Transverse colon (tissue), 4 donors: ENCODE results near the gene AGO3. TPM values are rescaled to one million over a fixed set of nuclear protein-coding genes. Genes with fewer than 3 reads are reported as not detected.

Experiments used
- total RNA-seq, 4 donors: library from RNA; depleted of rRNA; stranded (reverse); fragments of >200 nt; gene quantifications; one replicate each; pipeline ENCODE4 v1.1.0, GENCODE V29; 2016

Gene AGO3
- total RNA-seq, 4 donors from 2014 or later: 11.3 to 357 (median 14.1) TPM

Other genes starting within 250 kb of the AGO3 start
- 1 to 10 TPM; 2.8 to 6.7 (median 4.7) TPM for gene C1orf216, start 212.2 kb upstream of the AGO3 start, total RNA-seq
- under 1 TPM in 2 of 4 donors, not detected in 2; 0.79 to 0.82 TPM for gene CLSPN, start 161.1 kb upstream of the AGO3 start, total RNA-seq
- 10 to 100 TPM in 3 of 4 donors, 1 to 10 TPM in 1; 6.4 to 21.3 (median 16.8) TPM for gene AGO4, start 123.1 kb upstream of the AGO3 start, total RNA-seq
- 10 to 100 TPM; 20.6 to 40.2 (median 24.0) TPM for gene AGO1, start 47.9 kb upstream of the AGO3 start, total RNA-seq
- not detected for gene TEKT2, start 153.0 kb downstream of the AGO3 start, total RNA-seq
- 10 to 100 TPM; 18.3 to 41.8 (median 28.6) TPM for gene ADPRS, start 157.8 kb downstream of the AGO3 start, total RNA-seq
- 1 to 10 TPM; 1.2 to 5.4 (median 1.7) TPM for gene COL8A2, start 194.1 kb downstream of the AGO3 start, total RNA-seq
- 100 to 1,000 TPM in 3 of 4 donors, 10 to 100 TPM in 1; 54.6 to 165 (median 105) TPM for gene TRAPPC3, start 218.4 kb downstream of the AGO3 start, total RNA-seq
- gene MAP7D1, start 225.1 kb downstream of the AGO3 start, total RNA-seq: 100 to 1,000 TPM in 1 of 4 donors, 10 to 100 TPM in 3; 74.3 to 187 (median 86.0) TPM